ENCODE data around the gene GPS1.

The GPS1 gene

DNA sequence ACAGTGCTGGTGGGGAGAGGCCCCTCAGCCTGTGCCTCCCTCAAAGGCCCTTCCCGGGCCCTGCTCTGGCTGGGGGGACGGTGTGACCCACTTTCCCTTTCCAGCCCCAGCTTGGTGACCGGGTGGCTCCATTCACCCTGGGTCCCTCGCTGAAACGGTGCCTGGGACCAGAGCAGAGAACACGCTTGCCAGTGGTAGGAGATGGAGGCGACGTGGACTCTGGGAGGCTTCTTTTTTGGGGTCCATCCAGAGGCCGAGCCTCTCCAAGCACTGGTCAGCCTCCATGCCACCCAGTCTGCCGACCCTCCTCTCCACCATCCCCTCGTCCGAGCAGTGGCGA, 36.8 kb upstream of the GPS1 start:
- DNase-seq = no peak

DNA sequence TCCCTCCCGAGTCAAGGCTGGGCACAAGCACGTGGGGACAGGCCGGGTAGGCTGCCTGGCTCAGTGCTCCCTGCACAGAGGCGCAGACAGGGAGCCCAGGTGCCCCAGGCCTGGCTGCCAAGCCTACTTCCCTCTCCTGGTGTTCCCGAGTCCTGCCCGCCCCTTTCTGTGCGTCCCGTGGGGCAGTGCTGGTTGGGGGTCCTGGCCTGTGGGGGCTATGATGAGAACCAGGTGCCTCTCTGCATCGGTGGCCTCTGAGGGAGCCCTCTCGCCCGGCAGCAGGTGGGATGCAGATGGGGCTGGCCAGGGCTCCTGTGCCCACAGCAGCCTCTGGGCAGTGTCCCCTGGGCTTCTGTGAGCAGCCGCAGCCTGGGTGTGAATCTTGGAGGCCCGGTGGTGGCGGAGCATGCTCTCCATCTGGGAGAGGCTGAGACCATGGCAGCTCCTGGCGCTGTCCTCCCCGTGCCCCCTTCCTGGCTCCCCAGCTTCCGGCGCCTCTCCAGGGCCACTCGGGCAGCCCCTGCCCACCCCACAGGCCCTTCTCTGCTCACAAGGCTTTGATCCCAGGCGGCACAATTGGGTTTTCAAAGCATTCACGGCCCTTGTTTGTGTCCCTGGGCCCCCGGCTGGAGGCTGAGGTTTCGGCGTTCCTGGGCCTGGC, 36.3 kb upstream of the GPS1 start:
- DNase-seq = no peak

DNA sequence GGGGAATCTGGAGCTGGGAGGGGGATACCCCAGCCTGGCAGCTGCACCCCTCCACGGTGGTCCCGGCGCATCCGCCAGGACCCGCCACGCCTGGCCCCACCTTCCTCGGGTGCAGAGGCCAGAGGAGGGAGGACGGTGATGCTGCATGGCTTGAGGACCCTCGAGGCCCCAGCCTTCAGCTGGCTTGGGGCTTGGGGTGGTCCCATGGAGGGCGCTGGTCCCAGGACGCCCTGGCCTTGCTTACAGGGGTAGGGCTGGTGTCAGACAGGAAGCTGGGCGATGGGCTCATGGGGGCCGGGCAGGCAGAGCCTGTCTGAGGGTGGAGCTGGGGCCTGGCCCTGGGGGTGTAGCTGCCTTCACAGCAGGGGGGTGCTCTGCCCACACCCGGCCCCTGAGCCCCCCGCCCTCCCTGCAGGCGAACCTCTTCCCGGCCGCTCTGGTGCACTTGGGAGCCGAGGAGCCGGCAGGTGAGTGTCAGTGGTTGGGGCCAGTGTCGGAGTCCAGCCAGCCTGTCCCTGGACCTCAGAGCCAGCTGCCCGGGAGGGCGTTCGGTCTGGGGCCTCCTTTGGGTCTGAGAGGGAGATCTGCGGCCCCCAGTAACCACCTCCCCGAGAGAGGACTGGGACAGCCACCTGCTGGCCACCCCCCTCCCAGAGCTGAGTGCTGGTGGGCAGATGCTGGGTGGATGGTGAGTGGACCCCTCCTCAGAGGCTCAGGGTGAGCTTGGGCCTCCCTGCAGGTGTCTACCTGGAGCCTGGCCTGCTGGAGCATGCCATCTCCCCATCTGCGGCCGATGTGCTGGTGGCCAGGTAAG, 35.4 kb upstream of the GPS1 start:
- DNase-seq = no peak

DNA sequence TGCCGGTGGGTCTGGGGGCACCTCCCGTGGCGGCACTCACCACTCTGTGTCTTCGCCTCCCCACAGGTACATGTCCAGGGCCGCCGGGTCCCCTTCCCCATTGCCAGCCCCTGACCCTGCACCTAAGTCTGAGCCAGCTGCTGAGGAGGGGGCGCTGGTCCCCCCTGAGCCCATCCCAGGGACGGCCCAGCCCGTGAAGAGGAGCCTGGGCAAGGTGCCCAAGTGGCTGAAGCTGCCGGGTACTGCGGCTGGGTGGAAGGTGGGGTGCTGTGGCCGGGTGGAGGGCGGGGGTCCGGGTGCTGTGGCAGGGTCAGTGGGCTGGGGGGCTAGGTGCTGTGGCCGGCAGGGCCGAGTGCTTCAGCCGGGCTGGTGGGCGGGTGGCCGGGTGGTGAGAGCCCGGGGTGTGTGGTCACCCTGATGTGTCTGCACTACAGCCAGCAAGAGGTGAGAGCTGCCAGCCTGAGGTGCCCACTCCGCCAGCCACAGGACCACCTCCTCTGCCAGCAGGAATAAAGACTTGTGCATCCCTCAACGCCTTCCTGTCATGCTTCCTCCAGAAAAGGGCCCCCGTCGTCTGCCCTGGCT, 34.7 kb upstream of the GPS1 start:
- DNase-seq = no peak

DNA sequence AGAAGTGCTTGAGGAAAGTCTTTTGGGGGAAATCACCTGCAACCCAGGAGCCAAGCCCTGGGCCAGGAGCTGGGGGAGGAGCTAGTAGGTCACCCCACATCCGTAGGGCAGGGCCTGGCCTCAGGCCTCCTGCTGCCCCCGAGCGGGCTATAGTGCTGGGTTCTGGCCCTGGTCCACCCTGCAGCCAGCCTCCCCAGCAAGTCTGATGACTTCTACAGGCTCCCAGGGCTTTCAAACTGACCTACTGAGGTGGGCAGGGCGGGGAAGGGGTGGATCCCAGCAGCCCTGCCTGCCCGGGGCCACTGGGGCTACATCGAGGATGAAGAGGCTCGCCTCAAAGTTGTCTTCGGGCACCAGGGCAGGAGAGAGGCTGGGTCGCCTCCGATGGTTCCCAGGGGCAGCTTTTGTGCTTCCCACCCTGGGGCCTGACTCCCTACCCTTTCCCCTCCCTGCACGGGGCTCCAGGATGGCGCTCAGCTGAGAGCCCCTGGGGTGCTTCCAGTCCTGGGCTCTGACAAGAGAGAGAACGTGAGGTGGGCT, 34.0 kb upstream of the GPS1 start:
- DNase-seq = no peak

DNA sequence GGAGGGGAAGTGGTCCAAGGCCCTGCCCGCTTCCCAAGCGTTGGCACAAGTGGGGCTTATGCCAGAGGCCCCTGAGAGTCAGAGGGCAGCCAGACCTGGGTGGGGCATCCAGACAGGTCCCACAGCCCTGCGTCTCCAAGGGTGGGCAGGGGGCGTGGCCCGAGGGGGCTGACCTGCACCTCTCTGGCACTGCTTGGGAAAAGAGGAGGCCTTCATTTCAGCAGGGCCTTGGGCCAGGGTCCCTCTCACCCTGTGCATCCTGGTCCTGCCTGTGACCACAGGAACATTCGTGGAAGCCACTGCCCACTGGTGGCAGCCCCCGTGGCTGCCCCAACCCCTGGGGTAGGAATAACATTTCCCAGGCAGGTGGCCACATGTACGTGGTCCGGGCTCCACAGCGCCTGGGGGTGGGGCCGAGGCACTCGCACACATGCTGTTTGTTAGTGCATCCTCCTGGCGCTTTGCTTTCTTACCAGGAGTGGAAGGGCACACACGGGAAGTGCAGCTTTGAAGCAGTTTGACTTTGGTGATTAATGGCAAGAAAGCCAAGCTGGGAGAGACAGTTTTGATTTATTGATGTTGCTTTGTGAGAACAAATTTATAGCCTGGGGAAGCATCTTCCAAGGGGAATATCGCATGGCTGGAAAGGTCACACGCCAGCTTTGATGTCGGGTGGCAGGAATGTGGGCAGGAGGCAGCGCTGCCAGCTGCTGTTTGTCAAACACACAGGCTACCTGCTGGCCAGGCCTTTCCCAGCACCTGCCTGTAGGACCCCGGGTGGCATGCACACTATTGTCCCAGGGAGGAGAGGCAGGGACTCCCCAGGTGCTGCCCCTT, 33.3 kb upstream of the GPS1 start:
- no peak for DNase-seq

DNA sequence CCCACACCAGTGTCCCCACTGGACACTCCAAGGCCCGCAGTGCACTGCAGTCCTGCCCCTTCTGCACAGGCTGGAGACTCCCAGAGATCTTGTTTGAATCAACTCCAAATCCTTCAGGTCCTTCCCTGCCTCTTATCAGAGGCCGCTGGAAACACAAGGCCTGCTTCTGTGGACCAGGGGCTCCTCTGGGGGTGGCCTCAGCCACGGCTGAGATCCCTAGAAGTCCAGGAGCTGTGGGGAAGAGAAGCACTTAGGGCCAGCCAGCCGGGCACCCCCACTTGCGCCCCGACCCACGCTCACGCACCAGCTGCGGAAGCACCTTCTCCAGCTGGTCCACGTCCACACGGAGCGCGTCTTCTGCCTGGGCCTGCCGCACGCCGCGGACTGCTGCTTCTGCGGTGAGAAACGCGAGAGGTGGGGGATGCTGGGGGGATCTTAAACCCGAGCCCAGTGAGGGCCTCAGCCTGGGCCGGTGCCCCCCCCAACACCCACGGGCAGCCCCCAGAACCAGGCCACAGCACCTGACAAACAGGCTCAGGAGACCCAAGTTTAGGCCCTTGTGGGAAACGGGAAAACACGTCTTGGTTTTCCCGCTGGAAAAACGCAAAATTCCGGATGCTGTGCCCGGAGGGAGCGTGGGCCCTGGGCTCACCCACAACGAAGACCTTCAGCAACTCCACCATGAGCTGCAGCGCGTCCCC, 32.6 kb upstream of the GPS1 start:
- DNase-seq = no peak

DNA sequence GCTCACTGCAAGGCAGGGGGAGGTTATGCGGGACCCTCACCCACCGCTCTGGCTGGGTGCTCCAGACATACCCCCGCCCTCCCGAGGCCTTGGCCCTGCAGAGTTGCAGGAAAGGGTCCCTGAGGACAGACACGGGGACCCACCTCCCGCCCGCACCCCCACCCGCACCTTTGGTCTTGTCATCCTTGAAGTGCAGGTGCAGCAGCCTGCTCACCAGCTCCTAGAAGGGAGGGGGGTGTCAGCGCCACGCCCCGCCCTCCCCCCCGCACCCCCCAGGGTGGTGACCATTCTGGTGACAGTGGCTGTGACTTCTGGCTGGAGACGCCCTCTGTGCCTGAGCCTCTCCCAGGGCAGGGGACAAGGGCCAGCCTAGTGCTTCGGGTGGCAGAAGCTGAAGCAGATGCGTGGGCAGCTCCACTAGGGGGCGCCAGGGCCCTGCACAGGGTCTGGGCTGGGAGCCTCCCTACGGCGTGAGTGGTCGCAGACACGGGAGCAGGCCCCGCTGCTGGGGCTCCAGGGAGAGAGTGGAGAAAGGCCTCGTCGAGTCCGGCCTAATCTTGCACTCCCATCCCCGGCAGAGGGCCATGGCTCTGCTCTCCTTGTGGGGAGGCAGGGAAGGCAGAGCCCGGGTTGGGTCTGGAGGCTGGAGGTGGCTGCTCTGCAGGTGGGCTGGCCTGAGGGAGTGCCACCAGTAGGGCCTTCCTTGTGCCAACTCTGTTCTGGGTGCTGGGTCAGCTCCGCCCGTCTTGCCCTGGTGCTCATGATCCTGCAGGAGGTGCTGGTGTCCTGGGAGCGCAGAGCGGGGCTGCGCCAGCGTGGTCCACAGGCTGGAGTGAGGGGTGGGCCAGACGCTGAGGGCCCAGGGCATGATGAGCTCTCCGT, 31.8 kb upstream of the GPS1 start:
- DNase-seq = peak; percentile 32

DNA sequence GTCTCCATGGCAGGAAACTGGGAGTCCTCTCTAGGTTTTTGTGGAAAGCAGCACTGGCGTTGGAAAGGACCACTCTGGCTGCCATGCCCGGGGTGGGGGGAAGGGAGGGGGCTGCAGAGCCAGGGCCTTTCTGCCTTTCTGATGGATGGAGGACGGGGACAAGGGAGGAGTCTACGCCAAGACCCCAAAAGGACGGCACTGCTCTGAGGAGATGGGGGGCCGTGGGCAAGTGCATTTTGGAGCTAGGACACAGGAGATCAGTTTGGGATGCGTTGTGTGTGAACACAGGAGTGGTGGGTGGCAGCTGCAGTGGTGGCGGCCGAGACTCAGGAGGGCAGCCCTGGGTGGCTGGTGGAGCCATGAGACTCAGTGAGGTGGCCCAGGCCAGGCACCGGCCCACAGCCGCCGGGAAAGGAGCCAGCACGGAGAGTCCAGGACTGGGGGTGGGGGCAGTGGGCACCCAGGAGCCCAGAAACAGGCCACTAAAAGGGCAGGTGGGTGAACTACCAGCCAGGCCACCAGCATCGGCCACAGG, 31.1 kb upstream of the GPS1 start:
- no peak for DNase-seq

DNA sequence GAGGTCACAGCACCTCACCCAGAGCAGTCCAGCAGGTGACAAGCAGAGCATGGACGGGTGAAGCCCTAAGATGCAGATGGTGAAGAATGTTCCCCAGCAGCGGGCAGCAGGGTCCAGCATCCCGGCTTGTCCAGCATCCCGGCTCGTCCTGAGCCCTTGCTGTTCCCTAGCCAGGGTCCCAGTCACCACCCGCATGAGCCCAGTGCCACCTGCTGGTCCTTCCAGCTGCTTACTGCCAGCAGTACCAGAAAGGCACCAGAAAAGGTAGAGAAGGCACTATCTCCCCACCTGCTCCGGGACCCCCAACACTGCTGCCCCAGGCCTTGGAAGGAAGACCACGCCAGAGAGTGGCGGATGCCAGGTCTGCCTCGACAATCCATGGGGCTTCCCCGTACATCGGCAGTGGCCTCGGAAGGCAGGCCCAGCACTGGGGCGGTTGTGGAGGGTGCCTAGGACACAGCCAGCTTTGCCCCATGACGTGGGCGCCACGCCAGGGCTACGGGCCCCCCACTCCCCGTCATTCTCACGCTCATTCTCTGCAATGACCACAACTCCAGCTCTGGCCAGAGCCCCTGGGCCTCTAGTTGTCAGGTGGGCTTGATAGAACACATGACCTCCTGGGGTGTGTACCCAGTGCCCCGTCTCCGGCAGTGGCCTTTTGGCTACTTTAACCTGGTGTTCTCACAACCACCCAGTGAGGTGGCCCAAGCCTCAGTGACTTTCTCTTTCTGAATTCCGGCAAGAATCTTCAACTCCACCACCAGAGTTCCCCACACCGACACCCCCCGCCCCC, 30.4 kb upstream of the GPS1 start:
- DNase-seq = peak; percentile 62

DNA sequence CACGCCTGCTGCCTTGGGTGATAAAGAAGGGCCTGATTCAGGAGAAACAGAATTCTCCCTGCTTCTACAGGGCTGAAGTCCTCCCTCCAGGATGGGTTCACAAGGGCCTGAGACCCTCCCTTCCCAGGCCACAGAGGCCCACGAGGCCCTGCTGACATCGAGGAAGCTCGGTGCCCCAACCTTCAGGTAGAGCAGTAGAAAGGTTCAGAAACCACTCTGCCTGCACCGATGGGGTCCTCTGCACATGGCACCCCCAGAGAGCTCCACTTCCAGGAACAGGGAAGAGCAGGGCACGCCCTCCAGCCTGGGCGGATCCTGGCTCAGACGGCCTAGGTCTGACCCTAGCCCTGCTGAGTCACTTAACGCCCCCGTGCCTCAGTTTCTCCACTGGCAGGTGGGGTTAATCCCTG, 29.8 kb upstream of the GPS1 start:
- no peak for DNase-seq

DNA sequence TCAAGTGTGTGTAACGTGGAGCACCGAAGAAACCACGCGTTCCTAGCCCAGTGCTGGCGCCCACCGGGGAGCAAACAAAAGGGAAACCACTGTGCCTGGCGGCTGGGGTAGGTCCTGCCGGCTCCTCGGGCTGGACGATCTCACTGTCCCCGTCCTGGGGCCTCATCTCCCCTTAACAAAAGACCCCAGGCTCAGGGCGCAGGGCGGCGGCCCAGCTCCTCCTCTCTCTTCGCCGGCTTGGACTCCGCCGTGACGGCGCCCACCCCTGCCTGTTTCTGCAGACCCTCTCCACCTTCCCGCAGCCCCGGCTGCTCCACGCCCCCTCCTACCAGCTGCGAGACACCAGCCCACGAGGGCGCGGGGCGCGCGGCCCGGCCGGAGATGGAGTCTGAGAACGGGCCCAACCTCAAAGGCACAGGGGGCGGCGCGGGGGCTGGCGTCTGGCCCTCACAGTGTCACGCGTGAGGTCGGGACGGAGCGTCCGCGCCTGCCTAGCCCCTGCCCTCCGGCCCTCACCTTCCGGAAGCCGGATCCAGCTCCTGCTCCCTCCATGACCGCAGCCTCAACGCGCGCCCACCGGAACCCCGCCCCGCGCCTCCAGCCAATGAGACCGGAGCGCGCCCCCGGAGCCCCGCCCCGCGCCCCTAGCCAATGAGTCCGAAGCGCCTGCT, 29.3 kb upstream of the GPS1 start, which contains the start of gene CENPX:
TSS of gene CENPX (minus strand) at position 569 of the 671 bp plus-strand sequence. CDS start at position 552, 17 bp downstream.
- no peak for DNase-seq

DNA sequence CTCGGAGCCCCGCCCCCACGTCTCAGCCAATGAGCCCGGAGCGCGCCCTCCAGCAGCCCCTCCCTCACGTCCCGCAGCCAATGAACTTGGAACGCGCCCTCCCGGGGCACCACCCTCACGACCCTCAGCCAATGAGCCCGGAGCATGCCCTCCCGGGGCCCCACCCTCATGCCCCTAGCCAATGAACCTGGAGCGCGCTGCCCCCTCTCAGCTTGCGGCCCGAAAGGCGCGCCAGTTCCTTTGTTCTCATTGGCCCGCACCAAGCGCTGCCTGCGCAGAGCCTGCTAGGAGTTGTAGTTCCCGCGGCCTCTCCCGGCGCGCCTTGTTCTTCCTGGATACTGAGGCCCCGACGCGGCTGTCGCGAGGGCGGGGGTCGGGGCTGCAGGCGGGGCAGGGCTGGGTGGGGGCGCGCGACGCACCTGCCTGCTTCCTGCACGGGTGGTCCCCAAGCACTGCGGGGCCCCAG, 28.7 kb upstream of the GPS1 start, which contains the start of gene LRRC45:
TSS of gene LRRC45 (plus strand) at position 325 of the 466 bp plus-strand sequence. CDS start 339 bp downstream, outside the sequence.
- peak; percentile 100 for DNase-seq

DNA sequence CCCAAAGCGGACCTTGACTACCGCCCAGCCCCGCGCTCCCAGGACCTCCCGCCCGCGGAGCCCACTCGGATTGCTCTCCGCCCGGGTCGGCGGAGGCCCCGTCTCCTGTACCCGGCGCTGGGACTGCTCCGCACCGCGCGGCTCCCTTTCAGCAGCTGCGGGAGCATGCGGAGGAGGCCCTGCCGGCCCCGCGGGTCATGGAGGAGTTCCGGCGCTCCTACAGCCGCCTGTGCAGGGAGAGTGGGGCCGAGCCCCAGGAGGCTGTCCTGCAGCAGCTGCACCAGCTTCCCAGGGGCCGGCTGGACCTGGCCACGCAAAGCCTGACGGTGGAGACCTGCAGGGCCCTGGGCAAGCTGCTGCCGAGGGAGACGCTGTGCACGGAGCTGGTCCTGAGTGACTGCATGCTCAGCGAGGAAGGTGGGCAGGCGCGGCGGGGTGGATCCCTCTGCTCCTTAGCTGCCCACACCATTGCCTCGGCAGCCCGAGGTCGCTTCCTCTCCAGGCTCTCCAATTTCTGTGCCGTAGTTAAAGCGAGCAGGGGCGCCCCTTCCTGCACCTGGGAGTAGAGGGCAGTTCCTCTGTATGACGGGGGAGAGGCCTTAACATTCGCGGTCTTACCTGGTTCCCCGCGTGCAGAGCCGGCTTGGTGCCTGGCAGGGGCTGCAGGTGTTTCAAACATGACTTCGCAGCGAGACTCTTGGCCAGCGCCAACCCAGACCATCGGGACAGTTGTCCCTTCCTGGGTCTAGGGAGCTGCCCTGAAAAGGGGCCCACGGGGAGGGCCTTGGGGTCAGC, 28.1 kb upstream of the GPS1 start:
- DNase-seq = no peak

DNA sequence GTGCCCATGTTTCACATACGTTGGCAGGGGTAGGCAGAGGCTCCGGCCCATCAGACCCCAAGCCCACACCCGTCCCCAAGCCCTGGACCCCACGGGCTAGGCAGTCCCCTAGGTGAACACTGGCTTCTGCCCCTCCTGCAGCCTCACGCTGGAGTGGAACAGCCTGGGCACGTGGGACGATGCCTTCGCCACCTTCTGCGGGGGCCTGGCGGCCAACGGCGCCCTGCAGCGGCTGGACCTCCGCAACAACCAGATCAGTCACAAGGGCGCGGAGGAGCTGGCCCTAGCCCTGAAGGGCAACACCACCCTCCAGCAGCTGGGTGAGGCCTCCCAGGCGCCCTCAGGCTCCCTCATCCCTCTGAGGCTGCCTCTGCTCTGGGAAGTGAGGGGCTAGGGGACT, 26.8 kb upstream of the GPS1 start:
- no peak for DNase-seq

DNA sequence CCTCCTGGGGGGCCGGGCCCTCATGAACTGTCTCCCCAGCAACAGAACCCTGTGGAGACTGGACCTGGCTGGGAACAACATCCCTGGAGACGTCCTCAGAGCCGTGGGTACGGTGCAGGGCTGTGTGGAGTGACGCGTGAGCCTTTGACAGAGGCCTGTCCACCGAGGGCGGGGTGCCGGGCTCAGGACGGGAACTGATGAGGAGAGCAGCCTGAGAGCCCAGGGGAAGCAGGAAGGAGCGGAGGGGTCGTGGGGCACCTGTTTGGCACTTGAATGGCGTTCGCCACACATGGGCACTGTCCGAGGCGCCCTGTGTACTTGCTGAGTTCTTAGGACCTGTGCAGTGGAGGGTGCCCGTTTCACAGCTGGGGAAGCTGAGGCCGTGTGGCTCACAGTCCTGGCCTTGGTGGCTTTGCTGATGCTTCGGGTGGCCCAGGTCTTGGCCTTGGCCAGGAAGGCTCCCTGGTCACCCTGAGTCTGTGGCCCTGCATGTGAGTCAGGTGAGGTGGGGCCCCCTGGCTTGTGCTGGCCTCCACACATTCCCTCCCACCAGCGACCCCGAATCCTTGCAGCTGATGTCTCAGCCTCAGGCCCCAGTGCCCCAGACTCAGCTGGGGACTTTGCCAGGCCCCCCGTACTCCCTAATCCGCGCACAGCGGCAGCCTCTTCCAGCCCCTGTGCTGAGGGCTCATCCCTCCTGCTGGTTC, 26.1 kb upstream of the GPS1 start:
- DNase-seq = no peak

DNA sequence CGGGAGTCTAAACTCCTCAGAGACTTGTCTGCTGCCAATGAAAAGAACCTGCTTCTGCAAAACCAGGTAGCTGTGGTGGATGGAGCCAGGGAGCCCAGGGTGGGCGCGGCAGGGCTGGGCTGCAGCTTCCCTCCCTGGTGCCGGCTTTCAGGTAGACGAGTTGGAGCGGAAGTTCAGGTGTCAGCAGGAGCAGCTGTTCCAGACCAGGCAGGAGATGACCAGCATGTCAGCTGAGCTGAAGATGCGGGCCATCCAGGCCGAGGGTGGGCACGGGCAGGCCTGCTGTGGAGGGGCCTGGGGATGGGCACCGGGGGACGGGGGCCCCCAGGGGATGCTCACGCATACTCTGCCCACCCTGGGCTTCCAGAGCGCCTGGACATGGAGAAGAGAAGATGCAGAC, 23.5 kb upstream of the GPS1 start:
- no peak for DNase-seq

Measured in fibroblast of skin of abdomen (primary cell).